SU-DHL-6 (cell line): ENCODE results near the gene MPHOSPH9.

Source experiments
- H2AFZ ChIP-seq: fragments of 200-600 bp; sonication (generic); 2 replicates; pipeline ENCODE4 v1.6.1; 2014; ENCODE audit warnings: low read depth, mild to moderate bottlenecking, moderate library complexity, mixed read lengths, antibody characterized with exemption, low read length; ENCODE audit not compliant: severe bottlenecking
- H3F3A ChIP-seq: fragments of 200-600 bp; shearing (Covaris generic); 2 replicates; pipeline ENCODE4 v1.6.0; 2016; ENCODE audit warnings: antibody characterized with exemption, mild to moderate bottlenecking; ENCODE audit not compliant: insufficient read depth
- H3K27ac ChIP-seq: fragments of 200-600 bp; sonication (generic); 2 replicates; pipeline ENCODE4 v1.5.1; 2016; ENCODE audit warnings: low read depth, mild to moderate bottlenecking, low read length, moderate library complexity, mixed read lengths
- H3K27me3 ChIP-seq: fragments of 200-600 bp; sonication (generic), shearing (Covaris generic); 2 replicates; pipeline ENCODE4 v1.6.0; 2014; ENCODE audit warnings: mild to moderate bottlenecking, low read length
- H3K36me3 ChIP-seq: fragments of 200-600 bp; sonication (generic); 2 replicates; pipeline ENCODE4 v1.6.1; 2014; ENCODE audit warnings: mild to moderate bottlenecking, low read length, mixed read lengths
- H3K4me2 ChIP-seq: fragments of 300-600, 200-600 bp; shearing (Covaris generic), sonication (generic); 2 replicates; pipeline ENCODE4 v1.6.0; 2014; ENCODE audit warnings: low read length, low read depth, mild to moderate bottlenecking; ENCODE audit not compliant: poor library complexity, severe bottlenecking
- H3K4me3 ChIP-seq: fragments of 200-600 bp; sonication (generic); 2 replicates; pipeline ENCODE4 v1.5.1; 2014; ENCODE audit warnings: antibody characterized with exemption, low read length, mild to moderate bottlenecking, mixed read lengths; ENCODE audit not compliant: insufficient read depth, poor library complexity, severe bottlenecking
- H3K79me2 ChIP-seq: fragments of 200-600 bp; sonication (generic); 2 replicates; pipeline ENCODE4 v1.6.1; 2014; ENCODE audit warnings: mild to moderate bottlenecking, low read length, moderate library complexity; ENCODE audit not compliant: insufficient read depth
- H3K9ac ChIP-seq: fragments of 200-600 bp; sonication (generic); 2 replicates; pipeline ENCODE4 v1.7.0; 2014; ENCODE audit warnings: mild to moderate bottlenecking, low read length
- H3K9me2 ChIP-seq: fragments of 200-600 bp; sonication (generic); replicated peaks from 2 replicates; pipeline ENCODE4 v1.6.1; 2014; ENCODE audit warnings: low read length; ENCODE audit not compliant: insufficient read depth
- H3K9me3 ChIP-seq: fragments of 200-600 bp; sonication (generic); 2 replicates; pipeline ENCODE4 v1.6.1; 2014; ENCODE audit warnings: low read length, mixed read lengths; ENCODE audit not compliant: insufficient read depth
- H4K20me1 ChIP-seq: fragments of 200-600 bp; sonication (generic); 2 replicates; pipeline ENCODE4 v1.6.1; 2014; ENCODE audit warnings: low read depth, mild to moderate bottlenecking, antibody characterized with exemption, low read length, moderate library complexity, mixed read lengths
- CTCF ChIP-seq: fragments of 200-600 bp; sonication (generic); IDR thresholded peaks from one replicate; pipeline ENCODE4 v1.5.1; 2017; ENCODE audit warnings: antibody characterized with exemption, mild to moderate bottlenecking, low read length, moderate library complexity; ENCODE audit not compliant: insufficient read depth, poor library complexity, severe bottlenecking
- EZH2phosphoT487 ChIP-seq: fragments of 200-600 bp; sonication (generic), shearing (Covaris generic); conservative IDR thresholded peaks from 2 replicates; pipeline ENCODE4 v1.6.1; 2018; ENCODE audit warnings: mild to moderate bottlenecking, antibody characterized with exemption, low read length, moderate library complexity, mixed read lengths

MPHOSPH9 gene

GRCh38 chr12:123238961-123239360 lies 6.0 kb upstream of the MPHOSPH9 start:
- Histone ChIP-seq H3K9me3 (no peaks in the 10 kb centered on the region), H3K36me3 (no peaks in the 10 kb centered on the region), H3K27me3 (no peaks in the 10 kb centered on the region), H3K27ac (no peak overlapping the region), H3K4me3 (no peak overlapping the region), H4K20me1 (no peaks in the 10 kb centered on the region; the same call in 1 of the 2 replicates), H3K4me2 (no peak overlapping the region), H3K79me2 (peaks cover 82% of the 10 kb centered on the region), H3F3A (peaks cover 23% of the 10 kb centered on the region), H3K9ac (no peak overlapping the region), H3K9me2 (no peaks in the 10 kb centered on the region), H2AFZ (no peak overlapping the region)
- TF ChIP-seq EZH2phosphoT487, result no peak

DNA sequence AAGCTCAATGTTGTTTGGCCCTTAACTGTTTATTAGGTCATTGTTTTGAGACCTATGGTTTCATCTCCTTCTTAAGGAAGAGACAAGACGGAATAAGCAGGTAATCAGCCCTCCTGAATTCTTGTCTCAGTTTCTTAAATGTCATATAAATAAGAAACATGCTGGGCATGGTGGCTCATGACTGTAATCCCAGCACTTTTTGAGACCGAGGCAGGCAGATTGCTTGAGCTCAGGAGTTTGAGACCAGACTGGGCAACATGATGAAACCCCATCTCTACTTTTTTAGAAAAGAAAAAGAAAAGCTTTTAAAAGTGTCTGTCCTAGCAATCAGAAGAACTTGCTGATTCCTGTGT lies 5.4 kb upstream of the MPHOSPH9 start:
- no peaks in the 10 kb centered on the region for H3K9me2 ChIP-seq
- H2AFZ ChIP-seq, result no peak overlapping the region
- peaks cover 23% of the 10 kb centered on the region for H3F3A ChIP-seq
- no peak overlapping the region for H3K27ac ChIP-seq
- H3K9ac ChIP-seq, result no peak overlapping the region
- H3K27me3 ChIP-seq, result no peaks in the 10 kb centered on the region
- TF ChIP-seq EZH2phosphoT487 (no peak), CTCF (no peak)
- no peak overlapping the region for H3K4me3 ChIP-seq
- H4K20me1 ChIP-seq, result no peaks in the 10 kb centered on the region; the same call in 1 of the 2 replicates
- H3K9me3 ChIP-seq, result no peaks in the 10 kb centered on the region
- no peaks in the 10 kb centered on the region for H3K36me3 ChIP-seq
- no peak overlapping the region for H3K4me2 ChIP-seq
- peaks cover 83% of the 10 kb centered on the region for H3K79me2 ChIP-seq

- no peak overlapping the region for H3K9ac ChIP-seq
- no peaks in the 10 kb centered on the region; the same call in 1 of the 2 replicates for H4K20me1 ChIP-seq
- no peak overlapping the region for H3K4me3 ChIP-seq
- H3K4me2 ChIP-seq, result peak overlapping the region; percentile 77
- H3K27ac ChIP-seq, result peak overlapping the region; percentile 61
- H3K27me3 ChIP-seq, result no peaks in the 10 kb centered on the region
- no peaks in the 10 kb centered on the region for H3K9me2 ChIP-seq
- H3K79me2 ChIP-seq, result peaks cover 79% of the 10 kb centered on the region
- H2AFZ ChIP-seq, result no peak overlapping the region
- no peaks in the 10 kb centered on the region for H3K36me3 ChIP-seq
- H3F3A ChIP-seq, result peaks cover 23% of the 10 kb centered on the region
- no peaks in the 10 kb centered on the region for H3K9me3 ChIP-seq
- TF ChIP-seq EZH2phosphoT487 (no peak), CTCF (peak; percentile 85)
These were observed 4.8 kb upstream of the MPHOSPH9 start for GRCh38 chr12:123237646-123238329.

DNA sequence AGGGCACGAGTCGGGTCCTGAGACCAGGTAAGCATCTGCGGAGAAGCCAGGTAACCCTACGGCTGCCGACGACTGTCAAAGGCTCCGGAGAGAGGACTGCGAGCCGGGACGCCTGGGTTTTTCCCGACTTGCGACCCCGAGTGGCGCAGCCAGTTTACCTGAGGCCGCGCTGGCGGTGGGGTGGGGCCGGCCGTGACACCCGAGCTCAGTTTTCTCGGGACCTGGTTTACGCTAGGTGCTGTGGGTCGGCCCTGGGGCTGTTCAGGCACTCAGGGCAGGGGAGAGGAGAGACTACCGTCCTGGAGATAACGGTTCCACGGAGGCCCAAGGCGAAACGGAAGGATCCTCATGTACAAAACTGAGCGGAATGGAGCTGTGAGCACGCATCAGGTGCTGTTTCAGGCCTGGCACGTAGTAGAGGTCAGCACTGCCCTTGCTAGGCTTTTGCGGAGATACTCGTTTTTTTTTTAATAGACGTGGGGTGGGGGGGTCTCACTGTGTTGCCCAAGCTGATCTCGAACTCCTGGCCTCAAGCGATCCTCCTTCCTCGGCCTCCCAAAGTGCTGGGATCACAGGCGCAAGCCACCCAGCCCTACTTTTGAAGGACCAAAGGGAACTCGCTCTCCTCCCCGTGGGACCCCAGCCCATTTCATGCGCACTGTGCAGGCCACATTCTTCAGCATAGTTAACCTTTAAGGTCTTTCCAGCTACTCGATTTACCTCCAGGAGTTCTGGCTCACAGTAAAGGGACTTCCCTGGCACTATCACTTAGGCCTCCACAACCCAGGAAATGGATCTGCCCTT lies 766 bp upstream of the MPHOSPH9 start:
- peaks cover 5% of the 10 kb centered on the region; the same call in 1 of the 2 replicates for H4K20me1 ChIP-seq
- peak overlapping the region; percentile 65 for H3K27ac ChIP-seq
- peak overlapping the region; percentile 89 for H3K4me3 ChIP-seq
- H3K9me3 ChIP-seq, result no peaks in the 10 kb centered on the region
- no peaks in the 10 kb centered on the region for H3K9me2 ChIP-seq
- H2AFZ ChIP-seq, result peak overlapping the region; percentile 57
- TF ChIP-seq EZH2phosphoT487 (no peak), CTCF (no peak)
- peaks cover 27% of the 10 kb centered on the region for H3F3A ChIP-seq
- H3K79me2 ChIP-seq, result peaks cover 81% of the 10 kb centered on the region
- peak overlapping the region; percentile 92 for H3K9ac ChIP-seq
- peak overlapping the region; percentile 95 for H3K4me2 ChIP-seq
- H3K36me3 ChIP-seq, result peaks cover 14% of the 10 kb centered on the region
- H3K27me3 ChIP-seq, result no peaks in the 10 kb centered on the region
